Calu3 (cell line): ENCODE results near the gene NCAM2. TPM values are rescaled to one million over a fixed set of nuclear protein-coding genes. Genes with fewer than 3 reads are reported as not detected.

Experiments used
- BruUV-seq: library from RNA; stranded (reverse); fragments of 400-500 nt; replicated peaks from 2 replicates; lab custom pipeline; 2021; lab: Mats Ljungman, UMichigan
- CTCF ChIA-PET: fragments of 300-600 bp; sonication (Branson Sonifier 250); formaldehyde crosslinking; loops from one replicate; lab custom pipeline; 2022; ENCODE audit warnings: antibody characterized with exemption; lab: Charles Lee
- DNase-seq: peaks from one replicate; pipeline ENCODE4 v3.0.0; 2022
- H3K27ac Mint-ChIP-seq: one replicate; pipeline ENCODE4 v1.8.0; 2022; ENCODE audit warnings: mixed read lengths; ENCODE audit not compliant: unreplicated experiment
- H3K27me3 Mint-ChIP-seq: one replicate; pipeline ENCODE4 v1.8.0; 2022; ENCODE audit warnings: mixed read lengths; ENCODE audit not compliant: unreplicated experiment
- H3K36me3 Mint-ChIP-seq: one replicate; pipeline ENCODE4 v1.8.0; 2022; ENCODE audit warnings: mild to moderate bottlenecking, moderate library complexity, mixed read lengths; ENCODE audit not compliant: insufficient read depth, unreplicated experiment
- H3K4me1 Mint-ChIP-seq: one replicate; pipeline ENCODE4 v1.8.0; 2022; ENCODE audit warnings: mild to moderate bottlenecking, low read depth, mixed read lengths; ENCODE audit not compliant: unreplicated experiment
- H3K4me3 Mint-ChIP-seq: one replicate; pipeline ENCODE4 v1.8.0; 2022; ENCODE audit warnings: mild to moderate bottlenecking, low read depth, moderate library complexity, mixed read lengths; ENCODE audit not compliant: unreplicated experiment
- H3K9me3 Mint-ChIP-seq: one replicate; pipeline ENCODE4 v1.8.0; 2022; ENCODE audit warnings: low read depth, mixed read lengths; ENCODE audit not compliant: unreplicated experiment
- intact Hi-C: fragments of 100-400 bp; cut with micrococcal nuclease; formaldehyde crosslinking; loops from one replicate; pipeline ENCODE4 v1.10.0; 2022; ENCODE audit not compliant: unreplicated experiment
- total RNA-seq: library from RNA; stranded (reverse); gene quantifications from 2 replicates; pipeline ENCODE4 v1.2.3, GENCODE V29; 2022
- TF ChIP-seq, protein P1 (sequence below): fragments of 200-600 bp; IDR thresholded peaks from one replicate; pipeline ENCODE4 v1.8.0; 2022; ENCODE audit warnings: antibody characterized with exemption; ENCODE audit not compliant: unreplicated experiment

The NCAM2 gene
- total RNA-seq, 1 experiment from 2014 or later = not detected

DNA sequence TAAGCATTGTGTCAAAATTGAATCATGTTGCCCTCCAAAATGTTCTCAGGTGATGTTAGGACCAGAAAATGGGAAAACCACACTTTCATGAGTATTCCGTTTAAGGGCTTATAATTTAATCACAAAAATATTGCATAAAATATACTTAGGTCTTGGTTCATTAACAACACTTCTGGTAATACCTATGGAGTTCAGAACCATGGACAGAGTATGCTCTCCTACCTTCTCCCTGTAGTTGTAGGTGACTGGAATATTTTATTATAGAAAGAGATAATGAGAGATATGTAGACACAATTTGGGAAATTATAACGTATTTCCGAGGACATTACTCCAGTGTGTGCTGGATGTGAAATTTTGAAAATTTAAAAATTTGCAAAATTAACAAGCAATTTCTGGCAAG is 232.5 kb downstream of the NCAM2 start:
- no peaks in the 10 kb centered on the region for H3K36me3 Mint-ChIP-seq
- no peak overlapping the region for H3K4me3 Mint-ChIP-seq
- H3K4me1 Mint-ChIP-seq = no peaks in the 10 kb centered on the region
- DNase-seq = no peak
- CTCF ChIA-PET = no interaction called here
- H3K9me3 Mint-ChIP-seq = peaks cover 5% of the 10 kb centered on the region
- no peak overlapping the region for H3K27ac Mint-ChIP-seq
- intact Hi-C loops = no loop called here
- TF ChIP-seq, protein P1, sequence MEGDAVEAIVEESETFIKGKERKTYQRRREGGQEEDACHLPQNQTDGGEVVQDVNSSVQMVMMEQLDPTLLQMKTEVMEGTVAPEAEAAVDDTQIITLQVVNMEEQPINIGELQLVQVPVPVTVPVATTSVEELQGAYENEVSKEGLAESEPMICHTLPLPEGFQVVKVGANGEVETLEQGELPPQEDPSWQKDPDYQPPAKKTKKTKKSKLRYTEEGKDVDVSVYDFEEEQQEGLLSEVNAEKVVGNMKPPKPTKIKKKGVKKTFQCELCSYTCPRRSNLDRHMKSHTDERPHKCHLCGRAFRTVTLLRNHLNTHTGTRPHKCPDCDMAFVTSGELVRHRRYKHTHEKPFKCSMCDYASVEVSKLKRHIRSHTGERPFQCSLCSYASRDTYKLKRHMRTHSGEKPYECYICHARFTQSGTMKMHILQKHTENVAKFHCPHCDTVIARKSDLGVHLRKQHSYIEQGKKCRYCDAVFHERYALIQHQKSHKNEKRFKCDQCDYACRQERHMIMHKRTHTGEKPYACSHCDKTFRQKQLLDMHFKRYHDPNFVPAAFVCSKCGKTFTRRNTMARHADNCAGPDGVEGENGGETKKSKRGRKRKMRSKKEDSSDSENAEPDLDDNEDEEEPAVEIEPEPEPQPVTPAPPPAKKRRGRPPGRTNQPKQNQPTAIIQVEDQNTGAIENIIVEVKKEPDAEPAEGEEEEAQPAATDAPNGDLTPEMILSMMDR = no peak
- no TSS peak for BruUV-seq
- no peaks in the 10 kb centered on the region for H3K27me3 Mint-ChIP-seq

DNA sequence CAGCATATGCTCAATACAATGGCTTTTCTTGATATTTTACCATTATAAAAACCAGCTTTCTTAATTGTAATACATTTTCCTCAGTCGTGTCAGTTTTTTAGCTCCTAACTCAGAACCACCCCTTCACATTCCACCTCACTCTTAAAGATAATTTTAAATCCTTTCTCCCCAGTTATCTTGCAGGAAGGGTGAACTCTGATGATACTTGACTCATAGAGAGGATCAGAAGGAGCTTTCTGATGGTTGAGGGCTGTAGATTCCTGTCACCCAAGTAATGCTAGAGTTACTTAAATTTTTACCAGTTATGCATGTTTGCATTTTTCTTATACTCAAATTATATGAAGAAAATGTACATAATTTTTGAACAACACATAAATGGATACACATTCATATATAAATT is 233.7 kb downstream of the NCAM2 start:
- peaks cover 5% of the 10 kb centered on the region for H3K9me3 Mint-ChIP-seq
- H3K27ac Mint-ChIP-seq = no peak overlapping the region
- TF ChIP-seq, protein P1 = no peak
- H3K27me3 Mint-ChIP-seq = no peaks in the 10 kb centered on the region
- no peaks in the 10 kb centered on the region for H3K36me3 Mint-ChIP-seq
- no peak overlapping the region for H3K4me3 Mint-ChIP-seq
- no TSS peak for BruUV-seq
- no peak for DNase-seq
- CTCF ChIA-PET = no interaction called here
- intact Hi-C loops = no loop called here
- H3K4me1 Mint-ChIP-seq = no peaks in the 10 kb centered on the region

GRCh38 chr21:21232320-21232719 is 234.1 kb downstream of the NCAM2 start:
- BruUV-seq = no TSS peak
- no peaks in the 10 kb centered on the region for H3K27me3 Mint-ChIP-seq
- DNase-seq = no peak
- H3K27ac Mint-ChIP-seq = no peak overlapping the region
- no peaks in the 10 kb centered on the region for H3K36me3 Mint-ChIP-seq
- CTCF ChIA-PET = no interaction called here
- no peak overlapping the region for H3K4me3 Mint-ChIP-seq
- H3K4me1 Mint-ChIP-seq = no peaks in the 10 kb centered on the region
- TF ChIP-seq, protein P1 = no peak
- intact Hi-C loops = no loop called here
- H3K9me3 Mint-ChIP-seq = peaks cover 5% of the 10 kb centered on the region

DNA sequence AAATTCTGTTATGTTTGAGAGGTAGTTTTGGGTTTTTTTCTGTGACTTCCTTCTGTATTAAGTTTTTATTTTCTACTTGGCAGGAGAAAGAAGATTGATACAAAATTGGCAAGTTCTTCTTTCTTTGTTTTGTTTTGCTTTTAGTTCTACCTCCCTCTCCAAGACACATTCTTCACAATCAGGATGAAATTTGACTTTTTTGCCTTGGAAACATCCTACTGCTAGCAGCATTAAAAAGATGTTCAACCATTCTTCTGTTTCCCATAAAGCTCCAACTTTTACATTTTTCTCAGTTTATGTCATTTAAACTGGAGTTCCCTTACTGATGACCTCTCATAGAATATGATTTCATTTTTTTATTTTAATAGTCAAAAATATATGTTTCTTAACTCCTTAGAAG is 234.8 kb downstream of the NCAM2 start:
- Mint-ChIP-seq H3K27ac (no peak overlapping the region), H3K27me3 (no peaks in the 10 kb centered on the region), H3K9me3 (peaks cover 5% of the 10 kb centered on the region), H3K4me1 (no peaks in the 10 kb centered on the region), H3K4me3 (no peak overlapping the region), H3K36me3 (no peaks in the 10 kb centered on the region)
- CTCF ChIA-PET = no interaction called here
- no TSS peak for BruUV-seq
- DNase-seq = no peak
- TF ChIP-seq, protein P1 = no peak
- intact Hi-C loops = no loop called here
